ENCODE measurements around the gene RASAL2. TPM values are rescaled to one million over a fixed set of nuclear protein-coding genes. Genes with fewer than 3 reads are reported as not detected.

The RASAL2 gene
- total and polyA plus RNA-seq, 2 experiments from 2014 or later: 16.0 to 42.2 TPM

DNA sequence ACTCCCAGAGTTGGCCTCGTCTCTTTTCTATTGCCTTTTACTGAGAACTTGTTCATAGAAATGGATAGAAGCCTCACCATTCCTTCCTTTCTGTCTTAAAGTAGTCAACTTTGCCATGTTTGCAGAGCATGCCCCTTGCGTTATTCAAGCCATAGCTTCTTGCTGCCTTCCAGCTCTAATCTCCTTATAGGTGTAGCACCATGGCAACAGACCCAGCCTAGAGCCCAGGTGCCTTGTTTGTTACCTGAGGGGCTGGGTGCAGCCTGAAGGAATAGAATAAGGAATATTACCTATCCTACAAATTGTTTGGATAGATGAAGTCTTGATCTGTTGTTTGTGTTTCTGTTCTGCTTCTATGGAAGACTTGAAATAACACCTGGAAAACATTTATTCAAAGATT lies 343.0 kb downstream of the RASAL2 start (continued):
- no peak for TF ChIP-seq ZNF462 (CRISPR knock-in tag; IDR thresholded peaks at IDR 0.05)
- no peak for TF ChIP-seq NANOG (IDR thresholded peaks at IDR 0.05; ENCODE audit: borderline replicate concordance)

- peaks cover 20% of the 10 kb centered on the region for H3K4me1 Mint-ChIP-seq
Measured at GRCh38 chr1:178438432-178438831, 344.5 kb downstream of the RASAL2 start.

More at GRCh38 chr1:178438432-178438831, 344.5 kb downstream of the RASAL2 start:
- Histone ChIP-seq H3K36me3 (ENCODE audit: insufficient read depth) (peaks cover 18% of the 10 kb centered on the region; the same call in 1 of the 2 replicates), H3K27me3 (ENCODE audit: insufficient read depth) (no peaks in the 10 kb centered on the region), H2AFZ (no peak overlapping the region), H3K9me2 (ENCODE audit: insufficient read depth) (no peaks in the 10 kb centered on the region), H3K4me2 (0 out of 2 replicates have a peak overlapping the region, but pooled peaks have one; percentile 1), H3K79me2 (replicated peaks; ENCODE audit: insufficient read depth) (no peaks in the 10 kb centered on the region), H3K4me1 (ENCODE audit: insufficient read depth) (peaks cover 17% of the 10 kb centered on the region; the same call in 1 of the 2 replicates), H4K20me1 (replicated peaks; ENCODE audit: insufficient read depth) (no peaks in the 10 kb centered on the region), H3F3A (replicated peaks; ENCODE audit: low read depth) (no peaks in the 10 kb centered on the region), H3K27ac (ENCODE audit: low read depth) (0 out of 2 replicates have a peak overlapping the region, but pooled peaks have one; percentile 35), H3K4me3 (no peak overlapping the region)
- no peaks in the 10 kb centered on the region for H3K27me3 Mint-ChIP-seq (ENCODE audit: insufficient read depth, low read depth, poor library complexity)
- ATAC-seq: no peak
- peak overlapping the region; percentile 63 for H3K27ac Mint-ChIP-seq
- DNase-seq (ENCODE audit: low spot score): peak; percentile 46
- H3K9me3 Mint-ChIP-seq: no peaks in the 10 kb centered on the region; the same call in 2 of the 3 replicates
- TF ChIP-seq NANOG (IDR thresholded peaks at IDR 0.05; ENCODE audit: borderline replicate concordance) (no peak), JUNB (IDR thresholded peaks at IDR 0.05; ENCODE audit: unreplicated experiment) (no peak), ZNF462 (CRISPR knock-in tag; IDR thresholded peaks at IDR 0.05) (no peak), ZNF114 (CRISPR knock-in tag; IDR thresholded peaks at IDR 0.05) (no peak), CTCF (conservative IDR thresholded peaks at IDR 0.05; ENCODE audit: low read depth in 2 of 2) (no peak), POLR2AphosphoS5 (IDR thresholded peaks at IDR 0.05; ENCODE audit: low read depth) (no peak), CREB1 (CRISPR knock-in tag; IDR thresholded peaks at IDR 0.05; ENCODE audit: low read depth) (no peak)
- H3K36me3 Mint-ChIP-seq (ENCODE audit: low read depth): peaks cover 18% of the 10 kb centered on the region
- no peak overlapping the region for H3K4me3 Mint-ChIP-seq

Measured in GM23338 (cell line).